Cardiac muscle cell (in vitro differentiated cells and primary cell): Measurements from ENCODE around the gene DAB2IP. TPM values are rescaled to one million over a fixed set of nuclear protein-coding genes. Genes with fewer than 3 reads are reported as not detected.

Source experiments
- DNase-seq, 2 donors: peaks; one replicate each; pipeline versions ENCODE4 v3.0.0 to v3.0.0-alpha.2; 2010 to 2017; ENCODE audit warnings: low read depth in 1 of 2, low spot score in 1 of 2
- H3K27ac ChIP-seq: fragments of 200-600 bp; sonication (generic); 2 replicates; pipeline ENCODE4 v1.5.1; 2016
- H3K27me3 ChIP-seq: fragments of 200-600 bp; sonication (generic); 2 replicates; pipeline ENCODE4 v1.6.0; 2016; ENCODE audit warnings: control low read depth
- H3K36me3 ChIP-seq: fragments of 200-600 bp; sonication (generic); 2 replicates; pipeline ENCODE4 v1.5.1; 2016; ENCODE audit warnings: control low read depth
- H3K4me1 ChIP-seq: fragments of 200-600 bp; sonication (generic); 2 replicates; pipeline ENCODE4 v1.8.1; 2017; ENCODE audit warnings: low read depth, mild to moderate bottlenecking, mixed run types
- H3K4me3 ChIP-seq: fragments of 200-600 bp; sonication (generic); 2 replicates; pipeline ENCODE4 v1.5.1; 2016; ENCODE audit warnings: mild to moderate bottlenecking
- H3K9me3 ChIP-seq: fragments of 200-600 bp; sonication (generic); 2 replicates; pipeline ENCODE4 v1.5.1; 2017; ENCODE audit warnings: low read depth, mild to moderate bottlenecking, control low read depth
- CTCF ChIP-seq: IDR thresholded peaks from 2 replicates; pipeline ENCODE4 v1.5.1; 2012; ENCODE audit warnings: low read depth, mild to moderate bottlenecking, low read length
- polyA plus RNA-seq: library from polyadenylated mRNA; unstranded; fragments of >200 nt; fragmentation: Nextera tagmentation; extraction: Ambion mirVana; gene quantifications from 2 replicates; pipeline ENCODE4 v1.2.1, GENCODE V29; 2016
- total RNA-seq: library from RNA; depleted of rRNA; stranded (reverse); fragments of >200 nt; gene quantifications from 2 replicates; pipeline ENCODE4 v1.2.3, GENCODE V29; 2016

The DAB2IP gene
- total and polyA plus RNA-seq, 2 experiments from 2014 or later: 25.7 to 105 TPM

DNA sequence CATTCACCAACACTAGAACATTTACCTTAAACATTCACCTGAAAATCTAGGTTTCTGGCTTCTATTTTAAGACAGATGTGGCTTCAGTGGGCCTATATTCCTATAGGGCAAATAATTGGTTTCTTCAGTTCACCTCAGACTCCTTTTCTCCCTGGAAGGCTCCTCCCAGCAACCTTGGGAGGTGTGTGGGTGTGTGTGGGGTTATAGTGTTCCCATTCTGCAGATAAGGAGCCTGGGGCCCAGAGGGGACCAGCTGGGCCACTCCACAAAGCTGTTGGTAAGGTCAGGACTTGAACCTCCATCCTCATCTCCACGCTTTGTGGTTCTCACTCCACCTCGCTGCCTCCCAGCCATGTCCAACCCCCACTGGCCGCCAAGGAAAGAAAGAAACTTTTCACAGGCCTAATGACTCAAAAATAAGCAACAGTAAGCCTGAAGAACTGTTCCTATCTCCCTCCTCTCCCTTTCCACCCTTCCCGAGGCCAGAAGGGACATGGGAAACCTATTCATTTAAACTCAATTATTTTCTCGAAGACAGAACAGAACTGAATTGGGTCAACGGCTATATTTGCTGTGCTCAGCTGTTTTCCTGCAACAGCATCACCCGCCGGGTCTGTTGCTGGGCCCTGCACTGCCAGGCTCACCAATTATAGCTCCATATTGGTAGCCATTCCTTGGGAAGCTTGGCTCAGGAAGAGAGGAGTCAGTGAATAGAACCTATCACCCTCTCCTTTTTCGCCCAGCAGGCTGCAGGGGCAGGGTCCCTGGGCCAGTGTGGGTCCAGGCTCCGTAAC lies 78.5 kb downstream of the DAB2IP start:
- Histone ChIP-seq H3K27ac (no peak overlapping the region), H3K27me3 (no peaks in the 10 kb centered on the region), H3K4me3 (no peak overlapping the region), H3K36me3 (no peaks in the 10 kb centered on the region), H3K4me1 (peaks cover 6% of the 10 kb centered on the region), H3K9me3 (no peaks in the 10 kb centered on the region)
- no peak for TF ChIP-seq CTCF
- DNase-seq: no peak

GRCh38 chr9:121731090-121731489 lies 79.7 kb downstream of the DAB2IP start:
- Histone ChIP-seq H3K9me3 (no peaks in the 10 kb centered on the region), H3K4me1 (no peaks in the 10 kb centered on the region), H3K4me3 (no peak overlapping the region), H3K27ac (no peak overlapping the region), H3K36me3 (no peaks in the 10 kb centered on the region), H3K27me3 (no peaks in the 10 kb centered on the region)
- DNase-seq: no peak
- no peak for TF ChIP-seq CTCF

GRCh38 chr9:121731919-121732318 lies 80.5 kb downstream of the DAB2IP start:
- TF ChIP-seq CTCF: no peak
- Histone ChIP-seq H3K4me3 (no peak overlapping the region), H3K4me1 (peaks cover 5% of the 10 kb centered on the region), H3K27me3 (no peaks in the 10 kb centered on the region), H3K36me3 (no peaks in the 10 kb centered on the region), H3K27ac (no peak overlapping the region), H3K9me3 (no peaks in the 10 kb centered on the region)
- no peak for DNase-seq

DNA sequence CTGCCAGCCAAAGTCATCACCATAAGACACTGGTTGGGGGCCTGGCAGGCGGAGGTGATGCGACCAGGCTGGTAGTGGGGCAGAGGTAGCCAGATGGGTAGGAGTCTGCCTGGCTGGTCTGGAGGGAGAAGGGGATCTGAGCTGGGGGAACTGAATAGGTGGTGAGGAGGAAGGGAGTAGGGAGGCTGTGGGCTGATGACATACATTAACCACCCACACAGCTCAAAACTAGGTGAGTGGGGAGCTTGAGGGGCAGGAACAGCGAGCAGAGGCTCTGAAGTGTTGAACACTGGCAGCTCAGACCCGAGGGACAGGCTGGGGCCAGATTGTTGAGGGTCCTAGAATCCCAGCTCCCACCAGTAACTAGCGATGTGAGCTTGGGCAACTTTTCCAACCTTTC lies 81.0 kb downstream of the DAB2IP start:
- Histone ChIP-seq H3K27ac (no peak overlapping the region), H3K4me1 (peaks cover 6% of the 10 kb centered on the region), H3K9me3 (no peaks in the 10 kb centered on the region), H3K36me3 (no peaks in the 10 kb centered on the region), H3K27me3 (no peaks in the 10 kb centered on the region), H3K4me3 (no peak overlapping the region)
- TF ChIP-seq CTCF: no peak
- DNase-seq: no peak

GRCh38 chr9:121732886-121733285 lies 81.5 kb downstream of the DAB2IP start:
- Histone ChIP-seq H3K4me3 (no peak overlapping the region), H3K36me3 (no peaks in the 10 kb centered on the region), H3K9me3 (no peaks in the 10 kb centered on the region), H3K27ac (no peak overlapping the region), H3K4me1 (peaks cover 6% of the 10 kb centered on the region), H3K27me3 (no peaks in the 10 kb centered on the region)
- no peak for TF ChIP-seq CTCF
- no peak for DNase-seq
